ENCODE data around the gene DNAI2.

DNAI2 gene, protein sequence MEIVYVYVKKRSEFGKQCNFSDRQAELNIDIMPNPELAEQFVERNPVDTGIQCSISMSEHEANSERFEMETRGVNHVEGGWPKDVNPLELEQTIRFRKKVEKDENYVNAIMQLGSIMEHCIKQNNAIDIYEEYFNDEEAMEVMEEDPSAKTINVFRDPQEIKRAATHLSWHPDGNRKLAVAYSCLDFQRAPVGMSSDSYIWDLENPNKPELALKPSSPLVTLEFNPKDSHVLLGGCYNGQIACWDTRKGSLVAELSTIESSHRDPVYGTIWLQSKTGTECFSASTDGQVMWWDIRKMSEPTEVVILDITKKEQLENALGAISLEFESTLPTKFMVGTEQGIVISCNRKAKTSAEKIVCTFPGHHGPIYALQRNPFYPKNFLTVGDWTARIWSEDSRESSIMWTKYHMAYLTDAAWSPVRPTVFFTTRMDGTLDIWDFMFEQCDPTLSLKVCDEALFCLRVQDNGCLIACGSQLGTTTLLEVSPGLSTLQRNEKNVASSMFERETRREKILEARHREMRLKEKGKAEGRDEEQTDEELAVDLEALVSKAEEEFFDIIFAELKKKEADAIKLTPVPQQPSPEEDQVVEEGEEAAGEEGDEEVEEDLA

DNA sequence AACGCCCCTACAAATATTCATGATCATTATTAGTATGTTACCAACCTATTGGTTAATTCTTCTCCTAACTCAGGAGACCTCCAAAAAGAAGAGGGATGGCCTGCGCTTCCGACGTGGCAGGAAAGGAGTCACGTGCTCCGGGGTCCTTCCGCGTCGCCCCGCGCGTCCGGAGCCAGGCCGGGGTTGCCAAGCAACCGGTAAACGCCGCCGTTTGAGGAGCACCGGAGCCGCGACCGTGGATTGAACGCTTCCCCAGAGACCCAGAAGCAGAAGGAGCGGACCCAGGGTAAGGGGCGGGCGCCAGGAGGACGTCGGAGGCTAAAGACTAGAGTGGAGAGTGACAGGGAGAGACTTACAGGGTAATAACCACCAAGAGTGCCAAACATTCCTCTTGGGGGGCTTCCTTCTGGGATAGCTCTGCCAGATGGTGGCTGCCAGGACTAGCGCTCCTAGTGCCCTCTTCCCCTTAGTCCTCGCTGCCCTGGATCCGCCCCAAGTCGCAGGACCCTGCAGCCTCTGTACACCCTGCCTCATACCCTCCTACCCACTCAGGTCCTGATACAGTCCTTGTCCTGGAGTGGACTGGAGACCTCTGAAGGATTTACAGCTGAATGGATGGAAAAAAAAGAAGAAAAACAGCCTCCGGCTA is at the start of gene DNAI2:
TSS of gene DNAI2 (plus strand) at position 175 of the 649 bp plus-strand sequence. CDS start 7,584 bp downstream, outside the sequence.
- H3K4me1 ChIP-seq (ENCODE audit: control insufficient read depth in 5 of 5, insufficient read depth in 5 of 5, low read length in 5 of 5), result peaks cover 11 to 55% (median 45%) of the 10 kb centered on the region in 5 donors
- no peak within 1 kb of the TSS for H3K9ac ChIP-seq (ENCODE audit: low read length in 5 of 5)
- H3K27me3 ChIP-seq (ENCODE audit: control insufficient read depth in 5 of 5, insufficient read depth in 4 of 5, low read length in 5 of 5), result peaks cover 5 to 19% (median 13%) of the 10 kb centered on the region in 5 donors
- no peak within 1 kb of the TSS for H3K27ac ChIP-seq (ENCODE audit: low read depth, low read length)
- no peaks in the 10 kb centered on the region for H3K9me3 ChIP-seq (ENCODE audit: control insufficient read depth in 5 of 5, low read length in 5 of 5)
- H3K36me3 ChIP-seq (ENCODE audit: control insufficient read depth in 5 of 5, insufficient read depth in 5 of 5, low read length in 5 of 5), result no peaks in the 10 kb centered on the region
- peak within 1 kb of the TSS in 2 of 5 donors; percentile 9 to 16 for H3K4me3 ChIP-seq (ENCODE audit: low read depth in 1 of 5, low read length in 5 of 5)

DNA sequence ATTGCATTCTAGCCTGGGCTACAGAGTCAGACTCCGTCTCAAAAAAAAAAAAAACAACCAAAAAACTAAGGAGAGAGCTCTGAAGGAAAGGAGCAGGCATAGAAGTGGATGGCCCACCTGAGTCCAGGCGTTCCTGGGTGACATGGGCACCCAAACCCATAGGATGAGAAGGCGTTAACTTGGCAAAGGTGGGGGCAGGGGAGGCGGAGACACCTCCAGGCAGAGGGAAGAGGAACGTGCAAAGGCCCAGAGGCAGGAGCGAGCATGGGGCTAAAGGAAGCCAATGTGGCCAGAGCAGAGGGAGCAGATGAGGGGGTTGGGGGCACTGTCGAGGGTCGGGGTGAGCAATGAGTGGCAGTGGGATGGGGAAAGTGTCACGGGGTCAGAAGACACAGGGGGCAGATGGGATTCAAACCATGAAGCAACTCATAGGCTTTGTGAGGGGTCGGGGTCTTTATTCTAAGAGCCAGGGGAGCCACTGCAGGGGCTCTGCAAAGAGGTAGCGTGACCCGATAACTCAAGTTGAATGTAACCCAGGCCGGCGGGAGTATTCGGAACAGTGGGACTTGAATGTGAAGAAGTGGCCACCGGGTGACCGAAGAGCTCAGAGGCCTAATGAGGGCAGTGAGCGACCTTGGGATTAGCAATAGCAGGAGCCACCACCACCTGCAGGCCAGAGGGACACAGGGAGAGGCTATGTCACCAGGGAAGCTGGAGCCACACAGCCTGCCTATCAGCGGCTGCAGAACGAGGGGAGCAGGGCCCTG is 48.9 kb upstream of the DNAI2 start:
- Histone ChIP-seq H3K9me3 (ENCODE audit: control insufficient read depth in 5 of 5, low read length in 5 of 5) (no peaks in the 10 kb centered on the region), H3K27ac (ENCODE audit: low read depth, low read length) (no peak overlapping the region), H3K9ac (ENCODE audit: low read length in 5 of 5) (no peak overlapping the region), H3K36me3 (ENCODE audit: control insufficient read depth in 5 of 5, insufficient read depth in 5 of 5, low read length in 5 of 5) (peaks cover 0 to 35% (median 5%) of the 10 kb centered on the region in 5 donors), H3K27me3 (ENCODE audit: control insufficient read depth in 5 of 5, insufficient read depth in 4 of 5, low read length in 5 of 5) (no peaks in the 10 kb centered on the region), H3K4me1 (ENCODE audit: control insufficient read depth in 5 of 5, insufficient read depth in 5 of 5, low read length in 5 of 5) (peaks cover 0 to 7% (median 3%) of the 10 kb centered on the region in 5 donors), H3K4me3 (ENCODE audit: low read depth in 1 of 5, low read length in 5 of 5) (no peak overlapping the region)

GRCh38 chr17:74226252-74226651 is 47.8 kb upstream of the DNAI2 start:
- Histone ChIP-seq H3K4me3 (ENCODE audit: low read depth in 1 of 5, low read length in 5 of 5) (no peak overlapping the region), H3K36me3 (ENCODE audit: control insufficient read depth in 5 of 5, insufficient read depth in 5 of 5, low read length in 5 of 5) (peaks cover 0 to 43% (median 10%) of the 10 kb centered on the region in 5 donors), H3K27ac (ENCODE audit: low read depth, low read length) (no peak overlapping the region), H3K9ac (ENCODE audit: low read length in 5 of 5) (no peak overlapping the region), H3K9me3 (ENCODE audit: control insufficient read depth in 5 of 5, low read length in 5 of 5) (no peaks in the 10 kb centered on the region), H3K27me3 (ENCODE audit: control insufficient read depth in 5 of 5, insufficient read depth in 4 of 5, low read length in 5 of 5) (no peaks in the 10 kb centered on the region), H3K4me1 (ENCODE audit: control insufficient read depth in 5 of 5, insufficient read depth in 5 of 5, low read length in 5 of 5) (peaks cover 0 to 7% (median 3%) of the 10 kb centered on the region in 5 donors)

GRCh38 chr17:74227271-74228080 is 46.6 kb upstream of the DNAI2 start:
- no peaks in the 10 kb centered on the region for H3K9me3 ChIP-seq (ENCODE audit: control insufficient read depth in 5 of 5, low read length in 5 of 5)
- no peak overlapping the region for H3K4me3 ChIP-seq (ENCODE audit: low read depth in 1 of 5, low read length in 5 of 5)
- H3K4me1 ChIP-seq (ENCODE audit: control insufficient read depth in 5 of 5, insufficient read depth in 5 of 5, low read length in 5 of 5), result peaks cover 0 to 10% (median 3%) of the 10 kb centered on the region in 5 donors
- H3K36me3 ChIP-seq (ENCODE audit: control insufficient read depth in 5 of 5, insufficient read depth in 5 of 5, low read length in 5 of 5), result peaks cover 0 to 46% (median 10%) of the 10 kb centered on the region in 5 donors
- no peak overlapping the region for H3K27ac ChIP-seq (ENCODE audit: low read depth, low read length)
- no peak overlapping the region for H3K9ac ChIP-seq (ENCODE audit: low read length in 5 of 5)
- no peaks in the 10 kb centered on the region for H3K27me3 ChIP-seq (ENCODE audit: control insufficient read depth in 5 of 5, insufficient read depth in 4 of 5, low read length in 5 of 5)

DNA sequence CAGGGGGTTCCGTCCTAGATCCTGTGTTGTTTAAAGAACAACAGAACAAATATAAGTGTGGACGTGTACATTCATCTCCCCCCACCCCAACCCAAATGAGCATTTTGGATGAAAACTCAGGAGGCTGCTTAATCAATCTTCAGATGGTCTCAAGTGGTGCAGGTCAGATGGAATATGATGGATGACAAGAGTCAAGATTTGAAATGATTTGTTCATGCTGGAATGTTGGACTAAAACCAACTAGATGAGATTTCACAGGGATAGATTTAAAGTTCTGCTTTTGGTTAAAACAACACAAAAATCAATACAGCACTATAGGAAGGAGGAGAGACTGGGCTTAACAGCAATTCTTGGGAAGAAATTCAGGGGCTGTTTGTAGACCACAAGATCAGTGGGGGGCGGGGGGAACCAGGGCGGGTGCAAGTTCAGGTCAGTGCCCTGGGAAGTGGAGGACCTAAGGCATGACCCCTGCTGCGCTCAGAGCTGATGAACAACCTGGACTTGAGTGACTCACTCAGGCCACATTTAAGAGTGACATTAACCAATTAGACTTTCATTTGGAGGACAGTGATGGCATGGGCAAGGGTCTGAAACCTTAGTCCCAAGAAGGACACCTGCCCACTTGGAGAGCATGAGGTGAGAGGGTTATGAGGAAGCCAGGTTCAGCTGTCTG is 45.6 kb upstream of the DNAI2 start:
- Histone ChIP-seq H3K36me3 (ENCODE audit: control insufficient read depth in 5 of 5, insufficient read depth in 5 of 5, low read length in 5 of 5) (peaks cover 0 to 45% (median 10%) of the 10 kb centered on the region in 5 donors), H3K9ac (ENCODE audit: low read length in 5 of 5) (no peak overlapping the region)

DNA sequence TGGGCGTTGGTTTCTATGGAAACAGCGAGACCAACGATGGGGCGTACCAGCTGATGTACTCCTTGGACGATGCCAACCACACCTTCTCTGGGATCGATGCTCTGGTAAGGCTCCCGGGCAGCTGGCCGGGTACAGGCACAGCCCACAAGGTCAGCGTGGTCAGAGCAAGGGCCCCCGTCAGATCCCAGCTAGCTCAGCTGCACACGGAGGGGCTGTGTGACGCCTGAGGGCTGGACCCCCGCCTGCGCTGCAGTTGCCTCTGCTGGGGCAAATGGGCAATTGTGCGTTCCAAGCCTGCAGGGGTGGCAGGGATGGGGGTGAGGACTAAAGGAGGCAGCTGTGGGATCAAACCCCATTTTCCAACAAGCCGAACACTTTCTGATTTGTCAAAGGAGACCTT is 43.1 kb upstream of the DNAI2 start:
- Histone ChIP-seq H3K4me1 (ENCODE audit: control insufficient read depth in 5 of 5, insufficient read depth in 5 of 5, low read length in 5 of 5) (peaks cover 6 to 29% (median 10%) of the 10 kb centered on the region in 5 donors), H3K36me3 (ENCODE audit: control insufficient read depth in 5 of 5, insufficient read depth in 5 of 5, low read length in 5 of 5) (peaks cover 0 to 30% (median 3%) of the 10 kb centered on the region in 5 donors), H3K27me3 (ENCODE audit: control insufficient read depth in 5 of 5, insufficient read depth in 4 of 5, low read length in 5 of 5) (peaks cover 0 to 3% (median 0%) of the 10 kb centered on the region in 5 donors), H3K4me3 (ENCODE audit: low read depth in 1 of 5, low read length in 5 of 5) (no peak overlapping the region), H3K27ac (ENCODE audit: low read depth, low read length) (no peak overlapping the region), H3K9ac (ENCODE audit: low read length in 5 of 5) (no peak overlapping the region), H3K9me3 (ENCODE audit: control insufficient read depth in 5 of 5, low read length in 5 of 5) (no peaks in the 10 kb centered on the region)

More for the DNA sequence above, 45.6 kb upstream of the DNAI2 start:
- H3K4me3 ChIP-seq (ENCODE audit: low read depth in 1 of 5, low read length in 5 of 5), result no peak overlapping the region
- H3K4me1 ChIP-seq (ENCODE audit: control insufficient read depth in 5 of 5, insufficient read depth in 5 of 5, low read length in 5 of 5), result peaks cover 0 to 10% (median 3%) of the 10 kb centered on the region in 5 donors
- no peaks in the 10 kb centered on the region for H3K9me3 ChIP-seq (ENCODE audit: control insufficient read depth in 5 of 5, low read length in 5 of 5)
- no peaks in the 10 kb centered on the region for H3K27me3 ChIP-seq (ENCODE audit: control insufficient read depth in 5 of 5, insufficient read depth in 4 of 5, low read length in 5 of 5)
- H3K27ac ChIP-seq (ENCODE audit: low read depth, low read length), result no peak overlapping the region

GRCh38 chr17:74231928-74232907 is 41.8 kb upstream of the DNAI2 start:
- no peaks in the 10 kb centered on the region for H3K9me3 ChIP-seq (ENCODE audit: control insufficient read depth in 5 of 5, low read length in 5 of 5)
- no peak overlapping the region for H3K27ac ChIP-seq (ENCODE audit: low read depth, low read length)
- H3K4me1 ChIP-seq (ENCODE audit: control insufficient read depth in 5 of 5, insufficient read depth in 5 of 5, low read length in 5 of 5), result peaks cover 5 to 36% (median 7%) of the 10 kb centered on the region in 5 donors
- peaks cover 0 to 3% (median 0%) of the 10 kb centered on the region in 5 donors for H3K27me3 ChIP-seq (ENCODE audit: control insufficient read depth in 5 of 5, insufficient read depth in 4 of 5, low read length in 5 of 5)
- H3K4me3 ChIP-seq (ENCODE audit: low read depth in 1 of 5, low read length in 5 of 5), result no peak overlapping the region
- peaks cover 0 to 30% (median 3%) of the 10 kb centered on the region in 5 donors for H3K36me3 ChIP-seq (ENCODE audit: control insufficient read depth in 5 of 5, insufficient read depth in 5 of 5, low read length in 5 of 5)
- H3K9ac ChIP-seq (ENCODE audit: low read length in 5 of 5), result peak overlapping the region in 1 of 5 donors; percentile 7

GRCh38 chr17:74233937-74234336 is 40.1 kb upstream of the DNAI2 start:
- Histone ChIP-seq H3K9me3 (ENCODE audit: control insufficient read depth in 5 of 5, low read length in 5 of 5) (no peaks in the 10 kb centered on the region), H3K9ac (ENCODE audit: low read length in 5 of 5) (no peak overlapping the region), H3K4me1 (ENCODE audit: control insufficient read depth in 5 of 5, insufficient read depth in 5 of 5, low read length in 5 of 5) (peaks cover 6 to 37% (median 7%) of the 10 kb centered on the region in 5 donors), H3K27ac (ENCODE audit: low read depth, low read length) (peak overlapping the region; percentile 24), H3K27me3 (ENCODE audit: control insufficient read depth in 5 of 5, insufficient read depth in 4 of 5, low read length in 5 of 5) (peaks cover 0 to 3% (median 0%) of the 10 kb centered on the region in 5 donors), H3K4me3 (ENCODE audit: low read depth in 1 of 5, low read length in 5 of 5) (no peak overlapping the region), H3K36me3 (ENCODE audit: control insufficient read depth in 5 of 5, insufficient read depth in 5 of 5, low read length in 5 of 5) (peaks cover 0 to 32% (median 4%) of the 10 kb centered on the region in 5 donors)

Measured in subcutaneous abdominal adipose tissue (tissue), 5 donors.